Measurements from ENCODE around the gene PIEZO2. TPM values are rescaled to one million over a fixed set of nuclear protein-coding genes. Genes with fewer than 3 reads are reported as not detected.

PIEZO2 gene
- total RNA-seq, 1 donor from 2014 or later: 134 TPM

- Mint-ChIP-seq H3K27ac (ENCODE audit: unreplicated experiment) (no peak overlapping the region), H3K4me1 (ENCODE audit: unreplicated experiment) (peaks cover 49% of the 10 kb centered on the region), H3K9me3 (ENCODE audit: unreplicated experiment) (no peaks in the 10 kb centered on the region), H3K27me3 (ENCODE audit: unreplicated experiment) (no peaks in the 10 kb centered on the region), H3K4me3 (ENCODE audit: unreplicated experiment) (no peak overlapping the region), H3K36me3 (ENCODE audit: unreplicated experiment) (peaks cover 11% of the 10 kb centered on the region)
- no peak for TF ChIP-seq CTCF (IDR thresholded peaks at IDR 0.05)
- DNase-seq (ENCODE audit: extremely low spot score, unreplicated experiment): no peak
Observed at GRCh38 chr18:11121443-11121849, 27.9 kb downstream of the PIEZO2 start.

- H3K27me3 Mint-ChIP-seq (ENCODE audit: unreplicated experiment): no peaks in the 10 kb centered on the region
- H3K4me1 Mint-ChIP-seq (ENCODE audit: unreplicated experiment): peaks cover 56% of the 10 kb centered on the region
- peaks cover 1% of the 10 kb centered on the region for H3K36me3 Mint-ChIP-seq (ENCODE audit: unreplicated experiment)
- DNase-seq (ENCODE audit: extremely low spot score, unreplicated experiment): no peak
- peak overlapping the region; percentile 0 for H3K27ac Mint-ChIP-seq (ENCODE audit: unreplicated experiment)
- no peaks in the 10 kb centered on the region for H3K9me3 Mint-ChIP-seq (ENCODE audit: unreplicated experiment)
- H3K4me3 Mint-ChIP-seq (ENCODE audit: unreplicated experiment): no peak overlapping the region
- TF ChIP-seq CTCF (IDR thresholded peaks at IDR 0.05): no peak
Observed at GRCh38 chr18:11119959-11120587, 29.3 kb downstream of the PIEZO2 start.

GRCh38 chr18:11119550-11119949 lies 29.8 kb downstream of the PIEZO2 start:
- Mint-ChIP-seq H3K27me3 (ENCODE audit: unreplicated experiment) (no peaks in the 10 kb centered on the region), H3K4me3 (ENCODE audit: unreplicated experiment) (no peak overlapping the region), H3K27ac (ENCODE audit: unreplicated experiment) (peak overlapping the region; percentile 83), H3K4me1 (ENCODE audit: unreplicated experiment) (peaks cover 61% of the 10 kb centered on the region), H3K9me3 (ENCODE audit: unreplicated experiment) (no peaks in the 10 kb centered on the region), H3K36me3 (ENCODE audit: unreplicated experiment) (peaks cover 1% of the 10 kb centered on the region)
- TF ChIP-seq CTCF (IDR thresholded peaks at IDR 0.05): no peak
- DNase-seq (ENCODE audit: extremely low spot score, unreplicated experiment): no peak

- Mint-ChIP-seq H3K36me3 (ENCODE audit: unreplicated experiment) (peaks cover 5% of the 10 kb centered on the region), H3K27ac (ENCODE audit: unreplicated experiment) (peak overlapping the region; percentile 83), H3K4me3 (ENCODE audit: unreplicated experiment) (peak overlapping the region; percentile 26), H3K9me3 (ENCODE audit: unreplicated experiment) (no peaks in the 10 kb centered on the region), H3K27me3 (ENCODE audit: unreplicated experiment) (no peaks in the 10 kb centered on the region), H3K4me1 (ENCODE audit: unreplicated experiment) (peaks cover 74% of the 10 kb centered on the region)
- DNase-seq (ENCODE audit: extremely low spot score, unreplicated experiment): no peak
- no peak for TF ChIP-seq CTCF (IDR thresholded peaks at IDR 0.05)
Observed at GRCh38 chr18:11118051-11118766, 31.2 kb downstream of the PIEZO2 start.

- H3K4me1 Mint-ChIP-seq (ENCODE audit: unreplicated experiment): peaks cover 79% of the 10 kb centered on the region
- no peaks in the 10 kb centered on the region for H3K27me3 Mint-ChIP-seq (ENCODE audit: unreplicated experiment)
- TF ChIP-seq CTCF (IDR thresholded peaks at IDR 0.05): no peak
- H3K27ac Mint-ChIP-seq (ENCODE audit: unreplicated experiment): peak overlapping the region; percentile 77
- peaks cover 3% of the 10 kb centered on the region for H3K9me3 Mint-ChIP-seq (ENCODE audit: unreplicated experiment)
- no peak overlapping the region for H3K4me3 Mint-ChIP-seq (ENCODE audit: unreplicated experiment)
- no peak for DNase-seq (ENCODE audit: extremely low spot score, unreplicated experiment)
- peaks cover 7% of the 10 kb centered on the region for H3K36me3 Mint-ChIP-seq (ENCODE audit: unreplicated experiment)
Observed at GRCh38 chr18:11115276-11115675, 34.1 kb downstream of the PIEZO2 start.
